ENCODE results near the gene SLC7A10. TPM values are rescaled to one million over a fixed set of nuclear protein-coding genes. Genes with fewer than 3 reads are reported as not detected.
A peak's percentile ranks its signal among the peaks of the same experiment; 100 is the strongest.

The SLC7A10 gene
- total RNA-seq, 1 donor from 2014 or later: not detected

DNA sequence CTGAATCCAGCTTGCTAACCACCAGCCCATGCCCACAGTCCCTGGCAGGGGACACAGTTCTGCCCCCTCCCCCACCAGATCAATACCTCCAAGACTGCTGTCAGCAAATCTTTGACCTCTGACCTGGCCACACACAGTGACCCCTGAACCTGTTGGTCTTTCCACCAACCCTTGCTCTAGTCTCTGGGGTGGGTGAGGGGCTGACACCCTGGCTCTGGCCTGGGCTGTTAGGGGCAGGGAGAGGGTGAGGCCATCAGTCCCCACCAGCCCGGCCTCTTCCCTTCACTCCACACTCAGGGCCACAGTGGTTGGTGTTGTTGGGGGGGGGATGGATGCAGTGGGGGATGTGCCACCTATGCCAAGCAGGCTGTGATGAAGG lies 21.8 kb upstream of the SLC7A10 start:
- TF ChIP-seq CTCF (IDR thresholded peaks at IDR 0.05): no peak
- Mint-ChIP-seq H3K36me3 (ENCODE audit: unreplicated experiment) (no peaks in the 10 kb centered on the region), H3K4me3 (ENCODE audit: unreplicated experiment) (no peak overlapping the region), H3K9me3 (ENCODE audit: unreplicated experiment) (no peaks in the 10 kb centered on the region), H3K27ac (ENCODE audit: unreplicated experiment) (no peak overlapping the region), H3K27me3 (ENCODE audit: unreplicated experiment) (peaks cover 2% of the 10 kb centered on the region), H3K4me1 (ENCODE audit: unreplicated experiment) (no peaks in the 10 kb centered on the region)
- DNase-seq (ENCODE audit: extremely low spot score, unreplicated experiment): no peak

GRCh38 chr19:33246709-33247440 lies 21.2 kb upstream of the SLC7A10 start:
- Mint-ChIP-seq H3K4me3 (ENCODE audit: unreplicated experiment) (no peak overlapping the region), H3K36me3 (ENCODE audit: unreplicated experiment) (no peaks in the 10 kb centered on the region), H3K27ac (ENCODE audit: unreplicated experiment) (no peak overlapping the region), H3K27me3 (ENCODE audit: unreplicated experiment) (peaks cover 2% of the 10 kb centered on the region), H3K4me1 (ENCODE audit: unreplicated experiment) (no peaks in the 10 kb centered on the region), H3K9me3 (ENCODE audit: unreplicated experiment) (no peaks in the 10 kb centered on the region)
- no peak for TF ChIP-seq CTCF (IDR thresholded peaks at IDR 0.05)
- DNase-seq (ENCODE audit: extremely low spot score, unreplicated experiment): no peak

DNA sequence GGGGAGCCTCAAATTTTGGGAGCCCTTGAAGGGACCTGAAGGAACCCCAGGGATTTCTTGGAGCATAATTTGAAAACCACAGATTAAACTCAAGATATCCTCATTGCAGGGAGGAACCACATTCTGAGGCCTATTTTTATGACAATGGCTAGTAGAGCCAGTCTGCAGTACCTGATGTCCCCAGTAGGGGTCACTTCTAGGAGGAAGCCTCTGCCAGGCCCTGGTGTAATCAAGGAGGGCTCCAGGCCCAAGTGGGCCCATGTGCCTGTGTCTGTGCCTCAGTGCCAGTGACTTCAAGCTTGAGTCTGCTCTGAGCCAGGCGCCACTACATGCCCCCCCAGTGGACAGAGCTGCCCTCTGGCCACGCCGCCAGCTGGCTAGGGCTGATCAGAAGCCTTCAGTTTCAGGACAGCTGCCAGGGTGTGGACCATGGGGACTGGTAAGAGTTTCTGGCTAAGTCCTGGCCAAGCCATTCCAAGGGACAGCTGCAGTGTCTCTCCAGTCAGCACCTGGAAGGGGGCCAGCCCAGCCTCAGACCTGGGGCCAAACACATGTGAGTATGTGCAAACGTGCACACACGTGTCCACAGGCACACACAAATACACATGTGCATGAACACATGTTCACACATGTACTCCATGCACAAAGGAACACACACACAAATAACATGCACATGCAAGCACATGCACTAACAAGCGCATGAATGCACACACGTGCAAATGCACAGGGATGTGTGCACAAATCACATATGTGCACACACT lies 20.5 kb upstream of the SLC7A10 start:
- H3K4me3 Mint-ChIP-seq (ENCODE audit: unreplicated experiment): no peak overlapping the region
- no peaks in the 10 kb centered on the region for H3K36me3 Mint-ChIP-seq (ENCODE audit: unreplicated experiment)
- H3K9me3 Mint-ChIP-seq (ENCODE audit: unreplicated experiment): no peaks in the 10 kb centered on the region
- H3K27ac Mint-ChIP-seq (ENCODE audit: unreplicated experiment): no peak overlapping the region
- peaks cover 2% of the 10 kb centered on the region for H3K27me3 Mint-ChIP-seq (ENCODE audit: unreplicated experiment)
- DNase-seq (ENCODE audit: extremely low spot score, unreplicated experiment): no peak
- H3K4me1 Mint-ChIP-seq (ENCODE audit: unreplicated experiment): no peaks in the 10 kb centered on the region
- peak; percentile 48 for TF ChIP-seq CTCF (IDR thresholded peaks at IDR 0.05)

- no peak for DNase-seq (ENCODE audit: extremely low spot score, unreplicated experiment)
- Mint-ChIP-seq H3K27me3 (ENCODE audit: unreplicated experiment) (peaks cover 12% of the 10 kb centered on the region), H3K9me3 (ENCODE audit: unreplicated experiment) (no peaks in the 10 kb centered on the region)
These were observed 17.3 kb upstream of the SLC7A10 start for GRCh38 chr19:33242911-33243310.

More at GRCh38 chr19:33242911-33243310, 17.3 kb upstream of the SLC7A10 start:
- no peak for TF ChIP-seq CTCF (IDR thresholded peaks at IDR 0.05)
- Mint-ChIP-seq H3K27ac (ENCODE audit: unreplicated experiment) (no peak overlapping the region), H3K36me3 (ENCODE audit: unreplicated experiment) (no peaks in the 10 kb centered on the region), H3K4me1 (ENCODE audit: unreplicated experiment) (no peaks in the 10 kb centered on the region), H3K4me3 (ENCODE audit: unreplicated experiment) (no peak overlapping the region)

Data from osteocyte (in vitro differentiated cells).